K562 (cell line): ENCODE measurements around the gene DBF4B. TPM values are rescaled to one million over a fixed set of nuclear protein-coding genes. Genes with fewer than 3 reads are reported as not detected.

ENCODE experiments used
- ARID3A ChIP-seq: IDR thresholded peaks from 2 replicates; pipeline ENCODE4 v1.6.1; 2012; ENCODE audit warnings: low read depth, low read length, improper control_type of control experiment, borderline replicate concordance
- BRD9 ChIP-seq: fragments of 450-650 bp; IDR thresholded peaks from 2 replicates; pipeline ENCODE4 v1.6.1; 2018; ENCODE audit warnings: low read depth; ENCODE audit not compliant: partially characterized antibody
- CREB3L1 ChIP-seq: fragments of 450-650 bp; IDR thresholded peaks from 2 replicates; pipeline ENCODE4 v1.6.1; 2014; ENCODE audit warnings: low read depth, mild to moderate bottlenecking, moderate library complexity, borderline replicate concordance
- CTCF ChIP-seq, 3 experiments: IDR thresholded peaks in 2 of 3; conservative IDR thresholded peaks in 1 of 3; 2 replicates each; pipeline ENCODE4 v1.5.1; 2011 to 2012; ENCODE audit warnings: low read length in 3 of 3, mild to moderate bottlenecking in 3 of 3, control low read depth in 2 of 3, improper control_type of control experiment in 1 of 3, inconsistent platforms in 1 of 3, low read depth in 1 of 3, mixed read lengths in 1 of 3, moderate library complexity in 1 of 3; ENCODE audit not compliant: insufficient read depth in 2 of 3
- HES1 ChIP-seq: fragments of 450-650 bp; IDR thresholded peaks from 2 replicates; pipeline ENCODE4 v1.6.1; 2016; ENCODE audit warnings: low read depth, mild to moderate bottlenecking, moderate library complexity
- HMG20B ChIP-seq: fragments of 250-450 bp; sonication (Bioruptor Pico); IDR thresholded peaks from 2 replicates; pipeline ENCODE4 v1.5.0; 2021; ENCODE audit warnings: mild to moderate bottlenecking
- LEF1 ChIP-seq: fragments of 450-650 bp; IDR thresholded peaks from 2 replicates; pipeline ENCODE4 v1.6.1; 2016; ENCODE audit warnings: mild to moderate bottlenecking
- PML ChIP-seq: IDR thresholded peaks from 2 replicates; pipeline ENCODE4 v1.6.1; 2012; ENCODE audit warnings: low read length, inconsistent platforms
- PYGO2 ChIP-seq: fragments of 450-650 bp; IDR thresholded peaks from 2 replicates; pipeline ENCODE4 v1.6.1; 2016; ENCODE audit warnings: mild to moderate bottlenecking, missing genetic modification characterization, moderate library complexity, missing compliant biosample characterization
- SMARCE1 ChIP-seq: fragments of 450-650 bp; IDR thresholded peaks from 2 replicates; pipeline ENCODE4 v1.7.1; 2016; ENCODE audit warnings: mild to moderate bottlenecking
- TSHZ1 ChIP-seq: fragments of 250-450 bp; sonication (Bioruptor Pico); IDR thresholded peaks from 2 replicates; pipeline ENCODE4 v1.4.0; 2020; ENCODE audit warnings: mild to moderate bottlenecking, moderate library complexity
- ZBTB17 ChIP-seq: fragments of 450-650 bp; formaldehyde crosslinking; IDR thresholded peaks from 2 replicates; pipeline ENCODE4 v1.4.0; 2020; ENCODE audit warnings: mild to moderate bottlenecking
- ZBTB9 ChIP-seq: fragments of 450-650 bp; formaldehyde crosslinking; IDR thresholded peaks from 2 replicates; pipeline ENCODE4 v1.4.0; 2020; ENCODE audit warnings: mild to moderate bottlenecking, moderate library complexity
- ZNF707 ChIP-seq: fragments of 250-450 bp; sonication (Bioruptor Pico); conservative IDR thresholded peaks from 2 replicates; pipeline ENCODE4 v1.8.0; 2022; ENCODE audit warnings: inconsistent platforms, mild to moderate bottlenecking, moderate library complexity
- ZNF76 ChIP-seq: fragments of 250-450 bp; sonication (Bioruptor Pico); IDR thresholded peaks from 2 replicates; pipeline ENCODE4 v1.4.0; 2020; ENCODE audit warnings: mild to moderate bottlenecking, moderate library complexity, borderline replicate concordance
- ZNF766 ChIP-seq: fragments of 200-800 bp; sonication (Bioruptor generic); conservative IDR thresholded peaks from 2 replicates; pipeline ENCODE4 v1.6.1; 2016; ENCODE audit warnings: missing genetic modification characterization, missing compliant biosample characterization
- polyA plus RNA-seq, 8 experiments: library from polyadenylated mRNA; depleted of rRNA in 4 of 8; stranded (reverse) in 5 of 8; unstranded in 3 of 8; fragments of >200 nt; fragmentation: Nextera tagmentation in 2 of 8; fragmentation: Illumina TruSeq in 1 of 8; extraction: Ambion mirVana in 2 of 8; extraction: Trizol in 1 of 8; gene quantifications; 2 replicates each; pipeline versions ENCODE4 v1.2.1 to v1.2.3, GENCODE V29; 2011 to 2014; ENCODE audit warnings: inconsistent platforms in 1 of 8, missing spikeins in 1 of 8
- total RNA-seq, 7 experiments: library from RNA; depleted of rRNA in 6 of 7; stranded (reverse); fragments of >200 nt in 6 of 7; fragmentation: Illumina TruSeq in 2 of 7; extraction: Trizol in 2 of 7; gene quantifications; 2 replicates each; pipeline versions ENCODE4 v1.2.1 to v1.2.3, GENCODE V29; 2011 to 2021; ENCODE audit warnings: low replicate concordance in 1 of 7

The DBF4B gene
- total and polyA plus RNA-seq, 9 of the 15 experiments (the other 6 are each of a cell fraction or from before 2014, with no cell fraction given), result 2.5 to 26.9 (median 14.6) TPM

- TF ChIP-seq PML, result peak; percentile 78
- TF ChIP-seq SMARCE1, result no peak
- no peak for TF ChIP-seq ZBTB9
- TF ChIP-seq LEF1, result no peak; the same call in 1 of the 2 replicates
- peak; percentile 47; the same call in 1 of the 2 replicates for TF ChIP-seq CREB3L1
- no peak for TF ChIP-seq ZNF76 (CRISPR knock-in tag)
- no peak for TF ChIP-seq HMG20B (CRISPR knock-in tag)
- no peak for TF ChIP-seq HES1
- TF ChIP-seq ARID3A, result no peak
- no peak; the same call in 1 of the 2 replicates for TF ChIP-seq ZNF766 (CRISPR knock-in tag)
- no peak for TF ChIP-seq ZNF707 (CRISPR knock-in tag)
- TF ChIP-seq CTCF (IDR thresholded peaks at IDR 0.05 in 2 of 3, conservative IDR thresholded peaks at IDR 0.05 in 1 of 3; ENCODE audit: insufficient read depth in 2 of 3, low read depth in 1 of 3, low read length in 3 of 3), result no peak
- TF ChIP-seq BRD9, result no peak
- TF ChIP-seq TSHZ1 (CRISPR knock-in tag), result no peak
- TF ChIP-seq ZBTB17 (CRISPR knock-in tag), result peak; percentile 49; the same call in 1 of the 2 replicates
- TF ChIP-seq PYGO2 (tag), result no peak
Observed at GRCh38 chr17:44689477-44690217, 18.8 kb upstream of the DBF4B start, which contains the start of gene CCDC43 (continued).
